NCI-H82 (cell line): Measurements from ENCODE around the gene PSME3.
"Not testable (repeated sequence)": the region's sequence is repeated elsewhere in the genome, so short reads cannot be mapped to it uniquely, and the experiment has no call there.

Experiments used
- DNase-seq: peaks from one replicate; lab custom pipeline; 2025; lab: John Stamatoyannopoulos, UW

Gene PSME3

DNA sequence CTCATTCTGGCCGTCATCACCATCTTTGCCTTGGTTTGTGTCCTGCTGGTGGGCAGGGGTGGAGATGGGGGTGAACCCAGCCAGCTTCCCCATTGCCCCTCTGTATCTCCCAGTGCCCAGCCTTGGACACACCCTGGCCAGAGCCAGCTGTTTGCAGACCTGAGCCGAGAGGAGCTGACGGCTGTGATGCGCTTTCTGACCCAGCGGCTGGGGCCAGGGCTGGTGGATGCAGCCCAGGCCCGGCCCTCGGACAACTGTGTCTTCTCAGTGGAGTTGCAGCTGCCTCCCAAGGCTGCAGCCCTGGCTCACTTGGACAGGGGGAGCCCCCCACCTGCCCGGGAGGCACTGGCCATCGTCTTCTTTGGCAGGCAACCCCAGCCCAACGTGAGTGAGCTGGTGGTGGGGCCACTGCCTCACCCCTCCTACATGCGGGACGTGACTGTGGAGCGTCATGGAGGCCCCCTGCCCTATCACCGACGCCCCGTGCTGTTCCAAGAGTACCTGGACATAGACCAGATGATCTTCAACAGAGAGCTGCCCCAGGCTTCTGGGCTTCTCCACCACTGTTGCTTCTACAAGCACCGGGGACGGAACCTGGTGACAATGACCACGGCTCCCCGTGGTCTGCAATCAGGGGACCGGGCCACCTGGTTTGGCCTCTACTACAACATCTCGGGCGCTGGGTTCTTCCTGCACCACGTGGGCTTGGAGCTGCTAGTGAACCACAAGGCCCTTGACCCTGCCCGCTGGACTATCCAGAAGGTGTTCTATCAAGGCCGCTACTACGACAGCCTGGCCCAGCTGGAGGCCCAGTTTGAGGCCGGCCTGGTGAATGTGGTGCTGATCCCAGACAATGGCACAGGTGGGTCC, 18.4 kb downstream of the PSME3 start:
- not testable (repeated sequence) for DNase-seq

- DNase-seq: no peak
Observed at GRCh38 chr17:42852351-42852750, 19.2 kb downstream of the PSME3 start.

DNA sequence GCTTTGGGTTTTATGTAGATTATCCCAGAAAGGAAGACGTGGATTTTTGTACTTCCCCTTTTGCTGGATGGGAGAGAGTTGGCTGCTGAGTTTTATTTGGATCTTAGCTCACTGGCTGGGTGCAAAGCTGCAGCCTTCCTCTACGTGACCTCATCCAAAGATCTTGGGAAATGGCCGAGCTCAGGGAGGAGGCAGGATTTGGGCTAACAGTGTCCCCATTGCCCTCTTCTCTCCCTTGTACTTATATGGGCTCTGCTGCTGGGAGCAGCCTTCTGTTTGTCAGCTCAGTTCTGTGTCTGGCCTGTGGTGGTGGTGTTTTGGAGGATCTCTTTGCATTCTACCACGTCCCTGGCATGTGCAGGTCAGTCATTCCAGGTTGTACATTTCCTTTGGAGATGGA, 19.8 kb downstream of the PSME3 start:
- DNase-seq: no peak

- no peak for DNase-seq
Observed at GRCh38 chr17:42853597-42853967, 20.4 kb downstream of the PSME3 start.

- DNase-seq: no peak
Observed at GRCh38 chr17:42853968-42854790, 21.0 kb downstream of the PSME3 start.

GRCh38 chr17:42855048-42855596, 21.9 kb downstream of the PSME3 start:
- DNase-seq: no peak

GRCh38 chr17:42856093-42856492, 22.9 kb downstream of the PSME3 start:
- not testable (repeated sequence) for DNase-seq

DNA sequence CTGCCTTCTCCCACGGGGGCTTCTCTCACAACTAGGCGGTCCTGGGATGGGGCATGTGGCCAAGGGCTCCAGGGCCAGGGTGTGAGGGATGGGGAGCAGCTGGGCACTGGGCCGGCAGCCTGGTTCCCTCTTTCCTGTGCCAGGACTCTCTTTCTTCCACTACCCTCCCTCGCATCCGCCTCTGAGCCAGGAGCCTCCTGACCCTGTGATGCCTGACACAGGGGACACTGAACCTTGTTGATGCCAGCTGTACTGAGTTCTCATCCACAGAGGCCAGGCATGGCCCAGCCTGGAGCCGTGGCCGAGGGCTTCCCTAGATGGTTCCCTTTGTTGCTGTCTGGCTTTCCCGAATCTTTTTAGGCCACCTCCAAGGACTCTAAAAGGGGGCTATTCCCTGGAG, 23.3 kb downstream of the PSME3 start:
- not testable (repeated sequence) for DNase-seq

- no peak for DNase-seq
Observed at GRCh38 chr17:42857389-42857788, 24.2 kb downstream of the PSME3 start.

- DNase-seq: no peak
Observed at GRCh38 chr17:42865638-42866094, 32.5 kb downstream of the PSME3 start.

- no peak for DNase-seq
Observed at GRCh38 chr17:42866216-42866615, 33.0 kb downstream of the PSME3 start.

DNA sequence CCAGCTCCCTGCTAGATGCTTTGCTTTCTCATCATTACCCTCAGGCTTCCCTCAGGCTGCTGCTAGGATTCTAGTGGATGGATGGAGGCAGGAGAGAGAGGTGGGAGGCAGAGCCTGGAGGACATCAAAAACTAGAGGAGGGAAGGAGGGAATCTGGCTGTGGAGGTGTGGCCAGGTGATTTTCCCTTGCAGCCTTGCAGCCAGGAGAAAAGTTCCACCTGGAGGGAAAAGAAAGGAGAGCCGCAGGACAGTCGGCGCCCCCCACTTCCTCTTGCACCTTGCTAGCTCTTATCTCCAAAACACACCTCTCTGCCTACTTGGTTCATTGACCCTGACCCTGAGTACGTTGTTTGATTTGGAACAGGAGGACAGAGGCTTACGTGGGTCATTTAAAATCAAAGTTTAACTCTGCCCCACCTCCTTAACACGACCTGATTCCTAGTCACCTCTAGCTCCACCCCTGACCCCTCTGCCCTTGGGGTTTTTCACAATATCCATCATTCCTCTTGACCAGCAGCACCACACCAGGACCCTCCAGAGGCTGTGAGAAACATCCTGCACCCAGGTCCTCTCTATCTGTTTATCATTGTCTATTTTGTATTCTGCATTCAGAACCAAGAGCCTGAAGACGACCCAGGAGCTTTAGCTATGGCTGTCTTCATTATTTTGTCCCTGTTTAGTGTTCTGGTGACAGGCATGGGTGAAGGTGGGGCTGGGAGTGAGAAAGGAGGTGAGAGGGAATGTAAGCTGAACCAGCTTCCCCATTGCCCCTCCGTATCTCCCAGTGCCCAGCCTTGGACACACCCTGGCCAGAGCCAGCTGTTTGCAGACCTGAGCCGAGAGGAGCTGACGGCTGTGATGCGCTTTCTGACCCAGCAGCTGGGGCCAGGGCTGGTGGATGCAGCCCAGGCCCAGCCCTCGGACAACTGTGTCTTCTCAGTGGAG, 33.7 kb downstream of the PSME3 start:
- DNase-seq: no peak

DNA sequence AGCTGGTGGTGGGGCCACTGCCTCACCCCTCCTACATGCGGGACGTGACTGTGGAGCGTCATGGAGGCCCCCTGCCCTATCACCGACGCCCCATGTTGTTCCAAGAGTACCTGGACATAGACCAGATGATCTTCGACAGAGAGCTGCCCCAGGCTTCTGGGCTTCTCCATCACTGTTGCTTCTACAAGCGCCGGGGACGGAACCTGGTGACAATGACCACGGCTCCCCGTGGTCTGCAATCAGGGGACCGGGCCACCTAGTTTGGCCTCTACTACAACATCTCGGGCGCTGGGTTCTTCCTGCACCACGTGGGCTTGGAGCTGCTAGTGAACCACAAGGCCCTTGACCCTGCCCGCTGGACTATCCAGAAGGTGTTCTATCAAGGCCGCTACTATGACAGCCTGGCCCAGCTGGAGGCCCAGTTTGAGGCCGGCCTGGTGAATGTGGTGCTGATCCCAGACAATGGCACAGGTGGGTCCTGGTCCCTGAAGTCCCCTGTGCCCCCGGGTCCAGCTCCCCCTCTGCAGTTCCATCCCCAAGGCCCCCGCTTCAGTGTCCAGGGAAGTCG, 34.6 kb downstream of the PSME3 start:
- not testable (repeated sequence) for DNase-seq

DNA sequence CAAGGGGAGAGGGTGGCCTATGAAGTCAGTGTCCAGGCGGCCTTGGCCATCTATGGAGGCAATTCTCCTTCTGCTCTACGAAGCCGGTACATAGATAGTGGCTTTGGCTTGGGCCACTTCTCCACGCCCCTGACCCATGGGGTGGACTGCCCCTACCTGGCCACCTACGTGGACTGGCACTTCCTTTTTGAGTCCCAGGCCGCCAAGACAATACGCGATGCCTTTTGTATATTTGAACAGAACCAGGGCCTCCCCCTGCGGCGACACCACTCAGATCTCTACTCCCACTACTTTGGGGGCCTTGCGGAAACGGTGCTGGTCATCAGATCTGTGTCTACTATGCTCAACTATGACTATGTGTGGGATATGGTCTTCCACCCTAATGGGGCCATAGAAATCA, 35.1 kb downstream of the PSME3 start:
- DNase-seq: no peak

DNA sequence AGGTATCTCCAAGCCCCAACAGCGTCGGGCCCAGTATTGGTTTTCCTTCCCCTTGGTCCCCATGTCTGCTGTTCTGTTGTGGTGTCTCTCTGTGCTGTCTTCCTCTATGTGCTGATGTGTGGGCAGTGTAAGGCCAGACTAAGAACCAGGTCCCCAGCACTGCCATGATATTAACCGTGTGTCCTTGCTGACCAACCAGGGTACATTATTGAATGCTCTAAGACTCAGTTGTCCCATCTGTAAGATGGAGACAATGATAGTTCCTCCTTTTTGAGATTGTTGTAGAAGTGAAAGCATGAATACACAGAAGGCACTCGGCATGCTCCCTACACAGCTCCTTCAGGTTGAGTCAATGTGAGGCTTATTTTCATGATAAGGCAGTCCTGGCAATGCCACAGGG, 38.5 kb downstream of the PSME3 start:
- DNase-seq: no peak

- DNase-seq: no peak
Observed at GRCh38 chr17:42872251-42872965, 39.2 kb downstream of the PSME3 start.

GRCh38 chr17:42873315-42873714, 40.1 kb downstream of the PSME3 start:
- DNase-seq: no peak

- DNase-seq: not testable (repeated sequence)
Observed at GRCh38 chr17:42873932-42874695, 40.9 kb downstream of the PSME3 start.

DNA sequence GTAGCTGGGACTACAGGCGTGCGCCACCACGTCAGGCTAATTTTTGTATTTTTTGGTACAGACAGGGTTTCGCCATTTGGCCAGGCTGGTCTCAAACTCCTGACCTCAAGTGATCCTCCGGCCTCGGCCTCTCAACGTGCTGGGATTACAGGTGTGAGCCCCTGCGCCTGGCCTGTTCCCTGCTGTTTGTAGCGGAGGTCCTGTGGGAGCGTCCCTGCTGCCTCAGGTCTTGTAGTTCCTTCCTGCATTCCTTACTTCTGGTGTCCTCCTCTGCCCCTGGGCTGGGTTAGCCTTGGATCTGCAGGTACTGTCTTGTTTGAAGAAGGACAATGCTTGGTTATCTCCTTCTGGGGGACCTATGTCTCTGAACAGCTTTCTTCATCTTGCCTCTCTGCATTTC, 43.8 kb downstream of the PSME3 start:
- DNase-seq: no peak
